LoVo (cell line): Measurements from ENCODE around the gene ZNF70.
"Not testable (repeated sequence)": the region's sequence is repeated elsewhere in the genome, so short reads cannot be mapped to it uniquely, and the experiment has no call there.

Source experiments
- DNase-seq: peaks from one replicate; pipeline ENCODE4 v3.0.0-alpha.2; 2016; ENCODE audit warnings: low spot score

Gene ZNF70

GRCh38 chr22:23756891-23757290 lies 6.0 kb upstream of the ZNF70 start:
- no peak for DNase-seq

- no peak for DNase-seq
Measured at GRCh38 chr22:23755711-23756110, 4.8 kb upstream of the ZNF70 start.

GRCh38 chr22:23754980-23755636 lies 4.2 kb upstream of the ZNF70 start:
- no peak for DNase-seq

GRCh38 chr22:23754220-23754919 lies 3.5 kb upstream of the ZNF70 start, which contains the start of gene VPREB3:
VPREB3 (minus strand) TSS chr22:23754425; CDS start chr22:23754363, 62 bp downstream.
- no peak for DNase-seq

- no peak for DNase-seq
Measured at GRCh38 chr22:23753385-23753784, 2.5 kb upstream of the ZNF70 start.

GRCh38 chr22:23752750-23753149 lies 1.8 kb upstream of the ZNF70 start:
- DNase-seq: no peak

- no peak for DNase-seq
Measured at GRCh38 chr22:23752090-23752691, 1.3 kb upstream of the ZNF70 start.

GRCh38 chr22:23751441-23751996 lies 607 bp upstream of the ZNF70 start:
- DNase-seq: peak; percentile 33

GRCh38 chr22:23750367-23750713 lies 572 bp downstream of the ZNF70 start:
- no peak for DNase-seq

- DNase-seq: no peak
Measured at GRCh38 chr22:23749841-23750301, 1.0 kb downstream of the ZNF70 start.

- no peak for DNase-seq
Measured at GRCh38 chr22:23745791-23746190, 5.1 kb downstream of the ZNF70 start.

- no peak for DNase-seq
Measured at GRCh38 chr22:23744485-23744884, 6.4 kb downstream of the ZNF70 start.

- DNase-seq: no peak
Measured at GRCh38 chr22:23744001-23744400, 6.9 kb downstream of the ZNF70 start.

- no peak for DNase-seq
Measured at GRCh38 chr22:23743303-23743705, 7.6 kb downstream of the ZNF70 start.

- DNase-seq: no peak
Measured at GRCh38 chr22:23742505-23743264, 8.2 kb downstream of the ZNF70 start.

GRCh38 chr22:23737696-23738095 lies 13.2 kb downstream of the ZNF70 start:
- DNase-seq: no peak

- DNase-seq: not testable (repeated sequence)
Measured at GRCh38 chr22:23728108-23728507, 22.8 kb downstream of the ZNF70 start.

GRCh38 chr22:23722724-23723123 lies 28.2 kb downstream of the ZNF70 start:
- no peak for DNase-seq

GRCh38 chr22:23722160-23722559 lies 28.8 kb downstream of the ZNF70 start:
- no peak for DNase-seq

- DNase-seq: no peak
Measured at GRCh38 chr22:23720855-23721254, 30.1 kb downstream of the ZNF70 start.

- DNase-seq: peak; percentile 2
Measured at GRCh38 chr22:23718371-23719165, 32.3 kb downstream of the ZNF70 start.
